ENCODE data around the gene BPIFB3.
"Not testable (repeated sequence)": the region's sequence is repeated elsewhere in the genome, so short reads cannot be mapped to it uniquely, and the experiment has no call there.

Gene BPIFB3

DNA sequence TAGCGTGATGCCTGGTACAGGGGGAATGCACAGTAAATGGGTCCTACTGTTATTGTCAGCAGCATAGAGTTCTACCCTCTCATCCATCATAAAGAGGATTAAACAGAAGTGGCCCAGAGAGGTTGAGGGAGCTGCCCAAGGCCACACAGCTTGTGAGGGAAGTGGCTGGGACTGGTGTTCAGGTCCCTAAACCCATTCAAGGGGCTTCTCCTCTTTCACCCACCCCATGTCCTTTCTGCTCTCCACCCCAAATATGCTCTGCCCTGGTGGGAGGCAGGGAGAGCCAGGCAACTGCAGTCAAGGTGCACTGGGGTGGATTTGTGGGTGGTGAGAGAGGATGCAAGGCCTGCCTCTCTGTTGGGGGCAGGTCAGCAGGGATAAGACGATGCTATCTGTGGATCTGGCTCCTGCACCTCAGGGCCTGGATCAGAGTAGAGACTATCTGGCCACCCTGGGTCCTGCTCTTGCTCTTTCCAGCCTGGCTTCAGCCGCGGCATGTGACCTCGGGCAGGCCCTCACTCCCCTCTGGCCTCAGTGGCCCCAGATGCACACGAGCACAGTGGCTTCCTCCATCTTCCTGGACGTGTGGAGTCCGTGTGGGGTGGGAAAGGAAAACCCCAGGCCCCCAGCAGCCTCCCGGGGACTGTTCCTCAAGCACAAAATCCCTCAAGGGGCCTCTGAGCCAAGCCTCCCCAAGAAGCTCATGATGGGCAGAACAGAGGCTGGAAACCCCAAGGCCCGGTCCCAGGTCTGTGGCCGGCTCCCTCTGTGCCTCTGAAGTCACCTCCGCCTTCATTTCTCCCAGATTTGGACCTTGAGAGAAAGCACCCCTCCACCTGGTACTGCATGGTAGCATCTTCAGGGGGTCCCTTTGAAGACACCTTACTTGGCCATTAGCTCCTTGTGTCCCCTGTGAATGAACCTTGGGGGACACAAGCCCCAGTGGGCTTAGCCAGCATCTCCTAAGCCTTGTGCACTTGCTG, 25.6 kb upstream of the BPIFB3 start:
- DNase-seq (ENCODE audit: low spot score): no peak

DNA sequence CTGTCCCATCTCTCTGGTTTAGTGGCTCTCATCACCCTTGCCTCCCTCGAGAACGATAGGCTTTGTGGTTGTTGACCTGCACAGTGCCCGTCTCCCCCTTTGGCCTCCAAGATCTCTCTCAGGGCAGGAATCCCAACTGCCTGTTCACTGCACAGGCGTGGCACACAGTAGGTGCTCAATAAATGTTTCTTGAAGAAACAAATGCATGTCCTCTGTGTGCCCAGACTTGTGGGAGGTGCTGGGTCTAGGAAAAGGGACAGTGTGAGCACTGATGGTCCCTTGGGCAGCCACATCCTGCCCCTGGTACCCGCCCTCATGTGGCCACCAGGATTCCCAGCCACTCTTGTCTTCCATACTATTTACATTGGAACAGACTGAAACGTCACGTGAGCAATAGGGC, 24.8 kb upstream of the BPIFB3 start:
- no peak for DNase-seq (ENCODE audit: low spot score)

DNA sequence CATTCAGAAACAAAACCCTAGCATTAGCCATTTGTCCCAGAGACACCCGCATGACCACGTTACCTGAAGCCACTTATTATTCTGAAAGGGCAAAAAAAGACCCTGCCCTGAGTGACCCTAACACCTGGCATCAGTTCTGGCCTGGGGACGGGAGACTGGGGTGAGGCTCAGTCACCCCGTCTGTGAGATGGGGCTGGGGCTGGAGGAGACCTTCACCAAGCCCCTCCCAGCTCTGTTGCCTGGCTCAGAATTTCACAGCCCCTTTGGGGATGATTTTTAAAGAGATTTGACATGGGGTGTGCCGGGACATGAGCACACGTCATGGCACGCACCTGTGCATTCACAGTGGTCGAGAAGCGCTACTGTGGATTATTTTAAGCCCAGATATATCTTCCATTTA, 23.6 kb upstream of the BPIFB3 start:
- no peak for DNase-seq (ENCODE audit: low spot score)

DNA sequence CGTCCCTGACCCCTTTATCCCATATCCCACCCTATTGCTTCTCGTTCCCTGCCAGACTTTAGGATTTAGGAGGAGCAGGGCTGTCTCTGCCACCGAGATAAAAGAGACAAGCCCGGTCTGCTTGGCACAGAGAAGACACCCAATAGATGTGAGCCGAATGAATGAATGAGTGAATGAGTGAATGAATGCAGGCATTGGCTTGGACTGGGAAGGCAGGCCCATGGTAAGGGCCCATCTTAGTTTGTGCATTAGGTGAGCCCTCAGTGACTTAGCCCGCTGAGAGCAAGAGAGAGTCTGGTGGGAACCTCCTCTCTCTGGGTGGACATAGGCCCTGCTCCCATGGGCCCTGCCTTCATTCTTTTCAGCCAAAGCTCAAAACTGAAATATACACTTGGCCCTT, 23.1 kb upstream of the BPIFB3 start:
- DNase-seq (ENCODE audit: low spot score): no peak

DNA sequence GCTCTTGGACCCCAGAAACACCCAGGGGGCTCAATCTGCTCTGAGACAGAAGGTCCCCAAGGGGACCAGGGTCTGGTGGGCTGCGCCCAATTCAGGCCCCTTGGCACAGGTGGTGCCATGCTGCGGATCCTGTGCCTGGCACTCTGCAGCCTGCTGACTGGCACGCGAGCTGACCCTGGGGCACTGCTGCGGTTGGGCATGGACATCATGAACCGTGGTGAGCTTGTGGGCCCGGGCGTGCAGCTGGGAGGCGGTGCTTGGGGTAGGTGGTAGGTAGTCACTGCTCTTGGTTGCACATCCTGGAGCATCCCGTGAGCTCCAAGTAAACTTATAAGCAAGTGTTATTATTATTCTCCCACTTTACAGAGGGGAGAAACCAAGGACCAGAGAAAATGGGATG, 22.2 kb upstream of the BPIFB3 start, which contains the start of gene BPIFB6:
BPIFB6 (plus strand) TSS at position 118 of the 400 bp plus-strand sequence; CDS start at position 118, 0 bp downstream.
- DNase-seq (ENCODE audit: low spot score): no peak

DNA sequence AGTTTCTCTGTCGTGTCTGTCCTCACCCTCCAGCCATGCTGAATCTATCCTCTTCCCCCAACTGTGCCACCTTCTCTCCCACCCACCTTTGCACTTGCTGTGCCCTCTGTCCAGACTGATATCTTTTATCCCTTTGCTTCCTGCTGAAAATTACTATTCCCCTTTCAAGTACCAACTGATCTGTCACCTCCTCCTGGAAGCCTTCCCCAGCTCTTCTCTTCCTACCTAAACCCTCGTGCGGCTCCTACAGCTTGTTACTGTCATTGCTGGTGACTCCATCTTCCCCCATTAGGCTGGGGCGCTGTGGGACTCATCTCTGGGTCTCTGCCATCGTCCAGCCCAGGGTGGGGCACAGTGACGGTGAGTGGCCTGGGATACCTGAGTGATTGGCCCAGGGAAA, 21.1 kb upstream of the BPIFB3 start:
- no peak for DNase-seq (ENCODE audit: low spot score)

DNA sequence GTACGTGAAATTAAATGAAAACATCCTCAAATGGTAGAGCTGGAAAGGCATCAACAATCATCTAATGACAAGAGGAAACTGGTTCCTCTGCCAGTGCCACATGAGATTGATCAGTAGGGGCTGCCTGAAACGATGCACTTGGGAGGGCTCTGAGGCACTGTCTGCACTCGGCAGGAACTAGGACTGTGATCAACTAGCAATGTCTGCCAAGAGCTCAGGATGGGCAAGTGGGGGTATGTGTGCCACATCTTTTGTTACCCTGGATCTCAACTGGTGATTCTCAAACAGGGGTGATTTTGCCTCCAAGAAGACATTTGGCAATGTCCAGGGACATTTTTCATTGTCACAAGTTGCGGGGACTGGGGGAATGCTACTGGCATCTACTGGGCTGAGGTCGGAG, 20.3 kb upstream of the BPIFB3 start:
- no peak for DNase-seq (ENCODE audit: low spot score)

DNA sequence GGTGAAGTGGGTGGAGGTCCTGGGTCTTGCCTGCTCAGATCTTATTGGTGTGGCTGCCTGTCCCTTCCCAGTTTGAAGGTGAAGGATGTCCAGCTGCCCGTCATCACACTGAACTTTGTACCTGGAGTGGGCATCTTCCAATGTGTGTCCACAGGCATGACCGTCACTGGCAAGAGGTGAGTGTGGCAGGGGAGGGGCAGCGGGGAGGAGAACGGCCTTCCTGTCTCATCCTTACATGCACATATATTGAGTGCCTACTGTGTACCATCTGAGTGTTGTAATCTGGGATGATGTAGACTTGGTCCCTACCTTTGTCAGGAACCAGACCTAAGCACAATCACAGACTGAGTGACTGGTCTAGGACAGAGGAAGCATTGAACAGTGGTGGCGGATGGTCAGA, 19.6 kb upstream of the BPIFB3 start:
- DNase-seq (ENCODE audit: low spot score): no peak

DNA sequence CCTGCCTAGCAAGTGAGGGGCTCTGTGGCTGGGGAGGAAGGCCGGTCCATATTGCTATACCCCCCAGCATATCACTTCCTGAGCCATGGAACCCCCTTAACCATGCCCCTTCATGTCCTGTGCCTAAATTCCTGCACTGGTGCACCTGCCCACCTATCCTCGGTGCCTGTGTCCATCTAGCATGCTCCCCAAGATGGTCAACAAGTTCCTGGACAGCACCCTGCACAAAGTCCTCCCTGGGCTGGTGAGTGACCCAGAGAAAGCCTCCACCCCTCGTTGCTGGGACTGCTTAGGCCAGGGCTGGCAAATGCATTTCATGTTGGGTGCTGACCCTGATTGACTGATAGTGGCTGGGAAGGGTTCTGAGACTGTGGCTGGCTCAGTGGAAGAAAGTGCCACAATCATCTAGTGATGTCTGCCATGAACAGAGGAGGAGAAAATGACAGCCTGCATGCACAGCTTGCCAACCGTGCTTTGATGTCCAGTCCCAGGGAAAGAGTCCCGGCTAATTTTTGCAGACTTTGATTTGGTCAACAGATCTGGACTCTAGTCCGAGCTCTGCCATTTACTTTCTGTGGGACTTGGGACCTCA, 18.7 kb upstream of the BPIFB3 start:
- no peak for DNase-seq (ENCODE audit: low spot score)

DNA sequence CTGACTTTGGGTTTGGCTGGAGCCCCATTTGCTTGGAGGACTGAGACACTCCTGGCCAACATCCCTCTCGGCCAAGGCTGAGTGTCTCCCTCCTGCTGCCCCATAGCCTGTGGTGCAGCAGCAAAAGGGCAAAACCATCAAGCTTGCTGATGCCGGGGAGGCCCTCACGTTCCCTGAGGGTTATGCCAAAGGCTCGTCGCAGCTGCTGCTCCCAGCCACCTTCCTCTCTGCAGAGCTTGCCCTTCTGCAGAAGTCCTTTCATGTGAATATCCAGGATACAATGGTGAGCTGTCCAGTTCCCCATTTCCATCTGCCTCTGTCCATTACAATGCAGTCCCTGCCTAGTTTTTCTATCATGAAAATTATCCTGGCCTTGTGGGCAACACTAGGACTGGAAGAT, 16.2 kb upstream of the BPIFB3 start:
- DNase-seq (ENCODE audit: low spot score): no peak

DNA sequence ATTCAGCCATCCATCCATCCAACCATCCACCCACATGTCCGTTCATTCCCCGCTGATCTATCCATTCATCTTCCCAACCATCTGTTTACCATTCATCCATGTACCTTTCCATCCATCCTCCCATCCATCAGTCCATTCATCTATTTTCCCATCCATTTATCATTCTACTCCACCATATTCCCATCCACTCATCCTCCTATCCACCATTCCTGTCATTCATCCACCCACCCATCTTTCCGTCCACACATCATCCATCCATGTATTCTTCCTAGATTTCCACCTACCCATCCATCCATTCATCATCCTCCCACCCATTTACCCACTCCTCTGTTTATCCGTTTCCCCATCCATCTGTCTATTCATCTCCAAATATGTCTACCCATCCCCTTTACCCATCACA, 15.5 kb upstream of the BPIFB3 start:
- no peak for DNase-seq (ENCODE audit: low spot score)

DNA sequence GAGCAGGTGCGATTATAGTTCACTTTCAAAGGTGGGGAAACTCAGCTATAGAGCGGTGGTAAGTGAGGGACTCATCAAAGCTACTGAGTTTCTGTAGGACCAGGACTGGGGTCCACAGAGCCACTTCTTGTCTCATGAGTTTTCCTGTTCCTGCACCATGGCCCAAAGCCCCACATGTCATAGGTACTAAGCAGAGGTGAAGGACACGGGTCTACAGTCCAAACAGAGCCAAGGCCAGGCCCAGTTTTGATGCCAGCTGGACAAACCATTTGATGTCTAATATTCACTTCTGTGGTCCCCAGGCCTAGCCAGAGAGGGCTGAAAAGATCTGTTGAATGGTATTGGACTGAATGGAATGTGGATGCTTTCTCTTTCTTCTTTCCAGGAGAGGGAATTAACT, 11.3 kb upstream of the BPIFB3 start:
- DNase-seq (ENCODE audit: low spot score): no peak

DNA sequence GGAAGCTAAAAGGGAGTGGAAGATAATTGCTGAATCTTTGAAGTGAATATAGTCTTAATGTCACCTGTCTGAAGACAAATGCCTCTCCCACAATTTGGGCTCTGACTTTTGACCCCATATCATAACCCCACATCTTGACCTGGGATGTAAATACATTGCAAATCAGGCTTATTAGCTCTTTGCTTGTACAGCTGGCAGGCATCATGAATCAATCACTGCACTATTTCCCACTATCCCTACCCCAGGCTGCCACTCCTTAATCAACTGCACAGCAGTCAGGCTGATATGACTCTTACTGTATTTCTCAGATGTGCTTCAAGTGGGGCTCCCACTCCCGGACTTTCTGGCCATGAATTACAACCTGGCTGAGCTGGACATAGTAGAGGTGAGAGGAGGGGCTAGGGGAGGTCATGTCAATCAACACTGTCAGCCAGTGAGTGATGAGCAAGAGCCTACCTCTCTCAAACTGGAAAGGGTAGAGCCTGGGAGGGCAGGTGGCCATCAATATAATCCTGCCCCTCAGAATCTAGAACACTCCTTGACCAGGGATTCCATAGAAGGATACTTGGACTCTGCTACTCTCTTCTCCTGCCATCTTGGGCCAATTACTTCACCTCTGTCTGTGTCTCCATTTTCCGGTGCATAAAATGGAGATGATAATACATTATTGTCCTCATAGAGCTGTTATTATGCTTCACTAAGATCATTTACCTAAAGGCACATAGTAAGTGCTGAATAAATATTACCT, 10.5 kb upstream of the BPIFB3 start:
- DNase-seq (ENCODE audit: low spot score): no peak

DNA sequence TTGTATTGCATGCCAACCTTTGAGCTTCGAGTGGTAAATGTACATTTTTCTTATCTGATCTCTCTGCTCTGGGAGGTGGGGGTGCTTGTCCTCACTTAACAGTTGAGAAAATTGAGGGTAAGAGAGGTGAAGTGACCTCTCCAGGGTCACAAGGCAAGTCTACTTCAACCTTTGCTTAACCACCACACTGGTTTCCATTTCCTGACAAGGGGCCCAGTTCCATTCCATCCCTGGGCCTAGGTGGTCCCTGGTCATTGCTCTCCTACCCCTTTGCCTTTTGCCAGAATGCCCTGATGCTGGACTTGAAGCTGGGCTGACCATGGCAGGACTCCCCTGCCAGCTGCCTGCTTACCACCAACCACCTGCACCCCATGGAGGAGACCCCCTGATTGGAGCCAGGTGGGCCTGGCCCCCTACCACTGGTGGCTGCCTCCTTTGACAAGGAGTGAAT, 9.9 kb upstream of the BPIFB3 start:
- DNase-seq (ENCODE audit: low spot score): no peak

DNA sequence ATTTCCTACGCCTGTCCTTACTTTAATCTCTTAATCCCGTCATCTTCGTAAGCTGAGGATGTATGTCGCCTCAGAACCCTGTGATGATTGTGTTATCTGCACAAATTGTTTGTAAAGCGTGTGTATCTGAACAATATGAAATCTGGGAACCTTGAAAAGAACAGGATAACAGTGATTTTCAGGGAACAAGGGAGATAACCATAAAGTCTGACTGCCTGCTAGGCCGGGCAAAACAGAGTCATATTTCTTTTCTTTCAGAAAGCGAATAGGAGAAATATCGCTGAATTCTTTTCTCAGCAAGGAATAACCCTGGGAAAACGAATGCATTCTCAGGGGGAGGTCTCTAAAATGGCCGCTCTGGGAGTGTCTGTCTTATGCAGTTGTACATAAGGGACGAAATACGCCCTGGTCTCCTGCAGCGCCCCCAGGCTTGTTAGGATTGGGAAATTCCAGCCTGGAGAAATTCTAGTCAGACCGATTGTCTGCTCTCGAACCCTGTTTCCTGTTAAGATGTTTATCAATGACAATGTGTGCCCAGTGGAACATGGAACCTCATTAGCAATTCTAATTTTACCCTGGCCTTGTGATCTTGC, 8.5 kb upstream of the BPIFB3 start:
- DNase-seq (ENCODE audit: low spot score): not testable (repeated sequence)

DNA sequence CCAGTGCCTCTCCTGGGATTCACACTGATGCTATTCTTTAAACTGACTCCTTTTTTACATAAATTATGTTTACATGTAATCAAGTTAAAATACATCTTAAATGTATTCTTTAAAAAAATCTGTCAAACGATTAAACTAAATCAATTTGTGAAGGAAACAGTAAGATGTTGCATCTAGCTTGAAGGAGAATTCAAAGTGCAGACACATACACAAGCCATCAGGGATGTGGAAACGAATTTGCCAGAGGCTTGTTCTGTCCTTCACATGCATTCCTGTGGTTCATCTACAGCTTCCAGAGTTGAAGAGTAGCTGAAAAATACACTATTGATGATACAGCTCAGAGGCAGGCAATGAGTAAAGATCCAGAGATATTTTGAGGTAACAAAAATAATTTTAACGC, 7.3 kb upstream of the BPIFB3 start:
- no peak for DNase-seq (ENCODE audit: low spot score)

DNA sequence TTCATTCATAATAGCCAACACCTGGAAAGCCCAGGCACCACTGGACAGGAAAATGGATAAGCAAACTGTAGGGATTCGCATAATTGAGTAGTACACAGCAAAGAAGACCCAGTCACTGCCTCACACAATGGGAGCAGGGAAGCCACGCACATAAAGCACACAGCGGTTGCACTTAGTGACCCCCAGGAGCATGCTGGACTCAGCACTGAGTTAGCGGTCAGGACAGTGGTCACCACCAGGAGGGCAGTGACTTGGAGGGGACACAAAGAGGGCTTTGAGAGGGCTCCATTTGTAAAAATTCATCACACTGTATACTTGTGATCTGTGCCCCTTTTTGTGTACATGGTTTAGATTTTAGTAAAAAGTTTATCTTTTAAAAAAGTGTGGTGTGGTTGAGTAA, 2.4 kb upstream of the BPIFB3 start:
- DNase-seq (ENCODE audit: low spot score): no peak

DNA sequence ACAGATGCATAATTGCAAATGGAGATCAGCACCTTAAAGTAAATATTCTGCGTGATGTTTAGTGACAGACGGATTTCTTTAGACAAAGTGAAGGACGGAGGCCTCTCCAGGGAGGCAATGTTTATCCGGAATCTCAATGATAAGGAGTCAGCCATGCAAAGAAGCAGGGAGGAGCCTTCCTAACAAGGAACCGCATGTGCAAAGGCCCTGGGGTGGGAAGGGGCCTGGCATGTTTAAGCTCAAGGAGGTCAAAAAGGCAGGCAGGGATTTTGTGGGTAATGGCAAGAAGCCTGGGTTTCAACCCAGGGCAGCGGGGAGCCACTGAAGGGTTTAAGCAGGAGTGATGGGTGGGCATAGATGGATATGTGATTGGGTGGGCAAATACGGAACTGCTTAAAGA, 678 bp downstream of the BPIFB3 start:
- no peak for DNase-seq (ENCODE audit: low spot score)

DNA sequence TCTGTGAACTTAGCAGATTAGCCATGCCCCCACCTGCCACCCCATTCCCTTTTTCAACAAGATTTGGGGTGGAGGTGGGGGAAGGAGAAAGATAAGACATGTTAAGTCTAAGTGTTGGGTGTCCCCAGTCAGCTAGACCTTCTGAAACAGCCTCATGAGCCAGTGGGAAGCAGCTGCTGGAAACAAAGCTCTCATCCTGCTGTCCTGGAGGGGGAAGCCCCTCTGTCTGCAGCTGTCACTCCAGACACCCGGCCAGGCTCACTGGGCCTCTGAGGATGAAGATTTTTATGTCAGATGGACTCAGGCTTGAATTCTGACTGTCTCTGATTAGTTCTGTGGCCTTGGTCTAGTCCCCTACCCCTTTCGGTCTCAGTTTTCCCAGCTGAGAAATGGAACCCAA, 1.1 kb downstream of the BPIFB3 start:
- no peak for DNase-seq (ENCODE audit: low spot score)

DNA sequence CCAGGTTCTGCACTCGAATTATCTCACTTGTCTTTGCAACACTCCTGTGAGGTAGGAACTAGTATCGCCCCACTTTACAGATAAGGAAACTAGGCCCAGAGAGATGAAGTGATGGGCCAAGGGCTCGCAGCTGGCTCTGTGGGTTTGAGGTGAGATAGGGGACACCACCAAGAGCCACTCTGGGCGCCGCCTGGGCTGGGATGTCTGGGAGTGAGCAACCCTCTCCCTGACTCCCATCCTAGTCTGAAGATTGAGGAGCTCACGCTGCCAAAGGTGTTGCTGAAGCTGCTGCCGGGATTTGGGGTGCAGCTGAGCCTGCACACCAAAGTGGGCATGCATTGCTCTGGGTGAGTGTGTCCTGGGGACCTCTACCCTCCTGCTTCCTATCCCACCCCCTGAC, 5.4 kb downstream of the BPIFB3 start:
- no peak for DNase-seq (ENCODE audit: low spot score)

DNA sequence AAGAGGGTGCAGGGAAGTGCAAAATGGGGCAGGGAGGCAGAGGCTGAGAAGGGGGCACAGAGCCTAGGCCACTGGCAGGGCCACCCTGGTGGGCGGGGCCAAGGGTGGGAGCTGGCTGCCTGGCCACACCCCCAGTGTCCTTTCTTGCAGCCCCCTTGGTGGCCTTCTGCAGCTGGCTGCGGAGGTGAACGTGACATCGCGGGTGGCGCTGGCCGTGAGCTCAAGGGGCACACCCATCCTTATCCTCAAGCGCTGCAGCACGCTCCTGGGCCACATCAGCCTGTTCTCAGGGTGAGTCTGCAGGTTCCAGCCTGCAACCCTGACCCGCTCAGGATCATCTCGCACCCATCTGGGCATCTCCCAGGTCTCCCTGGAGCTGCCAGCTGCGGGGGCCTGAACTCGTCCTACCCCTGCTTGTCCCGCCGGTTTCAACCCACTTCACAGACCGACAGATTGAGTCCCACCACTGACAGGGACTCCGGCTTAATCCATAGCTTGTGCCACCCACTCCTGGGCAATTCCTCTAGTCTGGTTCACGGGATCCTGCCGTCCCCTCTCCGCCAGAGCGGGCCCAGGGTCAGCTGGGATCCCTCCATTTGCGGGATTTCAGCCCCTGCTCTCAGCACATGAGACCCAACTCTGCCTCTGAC, 6.2 kb downstream of the BPIFB3 start:
- DNase-seq (ENCODE audit: low spot score): no peak

DNA sequence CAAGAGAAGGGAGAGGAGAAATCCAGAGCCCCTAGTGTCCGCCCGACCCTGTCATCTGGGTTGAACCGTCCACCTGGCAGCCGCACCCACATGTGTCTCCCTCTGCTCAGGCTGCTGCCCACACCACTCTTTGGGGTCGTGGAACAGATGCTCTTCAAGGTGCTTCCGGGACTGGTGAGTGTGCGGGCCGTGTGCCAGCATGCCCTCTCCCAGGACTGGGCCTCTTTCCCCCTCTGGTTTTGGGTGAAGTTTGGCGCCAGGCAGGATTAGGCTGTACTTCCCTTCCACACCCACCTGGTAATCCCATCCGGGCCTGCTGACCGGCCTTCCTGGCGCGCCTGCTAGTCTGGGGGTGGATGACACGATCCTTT, 7.9 kb downstream of the BPIFB3 start:
- DNase-seq (ENCODE audit: low spot score): no peak

All from germinal center (tissue), 1 donor.